CD4-positive, CD25-positive, alpha-beta regulatory T cell (primary cell): ENCODE measurements around the gene NUBP2. TPM values are rescaled to one million over a fixed set of nuclear protein-coding genes. Genes with fewer than 3 reads are reported as not detected.

ENCODE experiments used
- ATAC-seq, 2 donors: fragments of 150-1000 bp; cut with Tn5 transposase; one replicate each; pipeline ENCODE4 v1.10.0; 2021; ENCODE audit warnings: low read depth in 2 of 2, moderate number of reproducible peaks in 2 of 2, moderate library complexity in 1 of 2
- DNase-seq, 3 donors: peaks; one replicate each; pipeline versions ENCODE4 v3.0.0 to v3.0.0-alpha.2; 2012 to 2022; ENCODE audit warnings: mixed read lengths in 1 of 3
- H3K27ac ChIP-seq: one replicate; pipeline ENCODE4 v1.7.0; 2013; ENCODE audit warnings: mild to moderate bottlenecking, low read length; ENCODE audit not compliant: insufficient read depth, poor library complexity, severe bottlenecking
- H3K27me3 ChIP-seq: one replicate; pipeline ENCODE4 v1.7.0; 2013; ENCODE audit warnings: low read length; ENCODE audit not compliant: control insufficient read depth, insufficient read depth
- H3K36me3 ChIP-seq: one replicate; pipeline ENCODE4 v1.7.0; 2013; ENCODE audit warnings: mild to moderate bottlenecking, low read length, moderate library complexity; ENCODE audit not compliant: control insufficient read depth, insufficient read depth
- H3K4me1 ChIP-seq: 2 replicates; pipeline ENCODE4 v1.7.0; 2013; ENCODE audit warnings: mild to moderate bottlenecking, low read length; ENCODE audit not compliant: insufficient read depth, control insufficient read depth, poor library complexity, severe bottlenecking
- H3K4me3 ChIP-seq: one replicate; pipeline ENCODE4 v1.7.0; 2013; ENCODE audit warnings: low read depth, mild to moderate bottlenecking, low read length, moderate library complexity
- H3K9me3 ChIP-seq, 2 experiments: 1 replicate in 1 of 2; 2 replicates in 1 of 2; pipeline ENCODE4 v1.7.0; 2013; ENCODE audit warnings: low read length in 2 of 2, mild to moderate bottlenecking in 1 of 2, moderate library complexity in 1 of 2; ENCODE audit not compliant: control insufficient read depth in 2 of 2
- H3K27ac Mint-ChIP-seq, 3 donors: one replicate each; pipeline ENCODE4 v1.8.0; 2020 to 2022; ENCODE audit warnings: mild to moderate bottlenecking in 3 of 3, mixed read lengths in 3 of 3, moderate library complexity in 2 of 3
- H3K27me3 Mint-ChIP-seq: one replicate; pipeline ENCODE4 v1.8.0; 2022; ENCODE audit warnings: mild to moderate bottlenecking, mixed read lengths
- H3K36me3 Mint-ChIP-seq: one replicate; pipeline ENCODE4 v1.8.0; 2020; ENCODE audit warnings: mixed read lengths
- H3K4me1 Mint-ChIP-seq, 4 donors: one replicate each; pipeline ENCODE4 v1.8.0; 2020 to 2022; ENCODE audit warnings: mixed read lengths in 4 of 4, mild to moderate bottlenecking in 1 of 4
- H3K4me3 Mint-ChIP-seq, 4 donors: one replicate each; pipeline ENCODE4 v1.8.0; 2020 to 2022; ENCODE audit warnings: mild to moderate bottlenecking in 4 of 4, mixed read lengths in 4 of 4, moderate library complexity in 3 of 4
- H3K9me3 Mint-ChIP-seq, 7 donors: one replicate each; pipeline ENCODE4 v1.8.0; 2020 to 2022; ENCODE audit warnings: mixed read lengths in 7 of 7, mild to moderate bottlenecking in 3 of 7, moderate library complexity in 2 of 7
- polyA plus RNA-seq, 4 donors: library from polyadenylated mRNA; unstranded; fragments of 300-500 nt; fragmentation: Illumina TruSeq; gene quantifications; one replicate each; pipeline ENCODE4 v1.2.3, GENCODE V29; 2021
- total RNA-seq: library from RNA; stranded (reverse); gene quantifications from one replicate; pipeline ENCODE4 v1.2.3, GENCODE V29; 2022

The NUBP2 gene
- total and polyA plus RNA-seq, 5 donors from 2014 or later, result 41.6 to 104 (median 95.3) TPM

DNA sequence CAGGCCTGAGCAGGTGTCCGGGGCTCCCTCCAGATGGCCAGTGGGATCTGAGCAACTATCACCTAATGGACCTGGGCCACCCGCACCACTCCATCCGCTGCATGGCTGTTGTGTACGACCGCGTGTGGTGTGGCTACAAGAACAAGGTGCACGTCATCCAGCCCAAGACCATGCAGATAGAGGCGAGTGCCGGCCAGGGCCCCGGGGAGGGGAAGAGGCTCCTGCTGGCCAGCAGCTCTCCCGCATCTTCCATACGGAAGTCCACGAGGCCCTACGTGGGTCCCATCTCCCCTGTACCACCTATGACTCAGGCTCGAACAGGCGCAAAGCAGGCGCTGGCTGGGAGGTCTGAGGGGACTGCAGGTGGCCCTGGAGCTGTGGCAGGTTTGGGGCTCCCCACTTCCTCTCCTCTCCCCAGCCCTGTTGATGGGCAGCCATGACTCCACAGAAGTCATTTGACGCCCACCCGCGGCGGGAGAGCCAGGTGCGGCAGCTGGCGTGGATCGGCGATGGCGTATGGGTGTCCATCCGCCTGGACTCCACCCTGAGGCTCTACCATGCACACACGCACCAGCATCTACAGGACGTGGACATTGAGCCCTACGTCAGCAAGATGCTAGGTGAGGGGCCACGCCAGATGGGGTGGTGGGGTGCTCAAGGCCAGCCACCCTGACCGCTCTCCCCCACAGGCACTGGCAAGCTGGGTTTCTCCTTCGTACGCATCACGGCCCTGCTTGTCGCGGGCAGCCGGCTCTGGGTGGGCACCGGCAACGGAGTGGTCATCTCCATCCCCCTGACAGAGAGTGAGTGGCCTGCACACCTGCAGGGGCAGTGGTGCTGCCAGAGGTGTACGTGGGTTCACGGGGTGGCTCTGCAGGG, 15.4 kb upstream of the NUBP2 start:
- Histone ChIP-seq H3K4me3 (no peak overlapping the region), H3K27ac (no peak overlapping the region), H3K27me3 (no peaks in the 10 kb centered on the region), H3K4me1 (peaks cover 22% of the 10 kb centered on the region), H3K9me3 (no peaks in the 10 kb centered on the region), H3K36me3 (peaks cover 16% of the 10 kb centered on the region)
- Mint-ChIP-seq H3K27me3 (no peaks in the 10 kb centered on the region), H3K36me3 (peaks cover 3% of the 10 kb centered on the region), H3K4me1 (peaks cover 0 to 10% (median 1%) of the 10 kb centered on the region in 4 donors), H3K4me3 (peak overlapping the region in 1 of 4 donors; percentile 27), H3K27ac (no peak overlapping the region), H3K9me3 (no peaks in the 10 kb centered on the region)
- DNase-seq (no peak), ATAC-seq (no peak)

DNA sequence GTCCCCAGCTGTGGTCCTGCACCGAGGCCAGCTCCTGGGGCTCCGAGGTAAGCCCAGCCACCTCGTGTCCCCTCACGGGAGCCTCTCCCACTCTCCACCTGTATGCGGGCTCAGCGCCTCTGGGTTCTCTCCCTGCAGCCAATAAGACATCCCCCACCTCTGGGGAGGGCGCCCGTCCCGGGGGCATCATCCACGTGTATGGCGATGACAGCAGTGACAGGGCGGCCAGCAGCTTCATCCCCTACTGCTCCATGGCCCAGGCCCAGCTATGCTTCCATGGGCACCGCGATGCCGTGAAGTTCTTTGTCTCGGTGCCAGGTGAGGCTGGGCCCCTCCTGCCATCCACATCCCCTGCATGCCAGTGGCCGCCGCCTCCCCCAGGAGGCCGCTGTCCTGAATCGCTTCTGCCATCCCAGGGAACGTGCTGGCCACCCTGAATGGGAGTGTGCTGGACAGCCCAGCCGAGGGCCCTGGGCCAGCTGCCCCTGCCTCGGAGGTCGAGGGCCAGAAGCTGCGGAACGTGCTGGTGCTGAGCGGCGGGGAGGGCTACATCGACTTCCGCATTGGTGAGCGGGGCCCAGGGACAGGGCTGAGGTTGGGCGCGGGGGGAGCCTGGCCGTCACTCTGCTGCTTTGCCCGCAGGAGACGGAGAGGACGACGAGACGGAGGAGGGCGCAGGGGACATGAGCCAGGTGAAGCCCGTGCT, 14.5 kb upstream of the NUBP2 start:
- H3K27ac ChIP-seq, result no peak overlapping the region
- Mint-ChIP-seq H3K9me3 (no peaks in the 10 kb centered on the region), H3K27ac (no peak overlapping the region), H3K27me3 (no peaks in the 10 kb centered on the region), H3K36me3 (peaks cover 3% of the 10 kb centered on the region), H3K4me1 (peaks cover 0 to 11% (median 1%) of the 10 kb centered on the region in 4 donors), H3K4me3 (peak overlapping the region in 1 of 4 donors; percentile 31)
- peaks cover 16% of the 10 kb centered on the region for H3K36me3 ChIP-seq
- H3K4me1 ChIP-seq, result peaks cover 25% of the 10 kb centered on the region
- no peaks in the 10 kb centered on the region for H3K27me3 ChIP-seq
- no peak overlapping the region for H3K4me3 ChIP-seq
- DNase-seq (no peak), ATAC-seq (no peak)
- no peaks in the 10 kb centered on the region for H3K9me3 ChIP-seq

DNA sequence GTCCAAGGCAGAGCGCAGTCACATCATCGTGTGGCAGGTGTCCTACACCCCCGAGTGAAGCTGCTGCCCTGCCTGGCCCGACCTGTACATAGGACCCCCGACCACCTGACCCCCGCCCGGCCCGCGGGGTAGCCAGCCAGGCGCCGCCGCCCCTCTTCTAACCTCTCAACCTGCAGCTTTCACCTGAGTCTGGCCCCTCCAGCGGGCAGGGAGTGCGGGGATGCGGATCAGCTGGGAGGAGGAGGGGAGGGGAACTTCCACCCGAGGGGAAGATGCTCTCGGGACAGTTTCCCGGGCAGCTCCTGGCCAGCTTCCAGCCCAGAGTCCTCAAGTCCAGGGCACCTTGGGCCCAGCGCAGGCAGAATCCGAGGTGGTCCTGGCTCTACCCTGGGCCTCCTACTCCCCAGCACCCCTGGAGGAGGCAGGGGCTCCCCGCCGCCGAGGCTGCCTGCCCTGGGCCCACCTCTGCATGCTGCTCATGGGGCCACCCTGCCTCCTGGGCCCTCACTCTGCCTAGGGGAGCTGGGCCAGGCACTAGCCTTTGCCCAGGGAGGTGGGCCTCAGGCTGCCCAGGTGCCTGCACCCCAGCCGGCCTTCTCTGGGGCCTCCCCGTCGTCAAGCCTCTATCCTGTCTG, 13.9 kb upstream of the NUBP2 start:
- Mint-ChIP-seq H3K27ac (no peak overlapping the region), H3K27me3 (no peaks in the 10 kb centered on the region), H3K9me3 (no peaks in the 10 kb centered on the region), H3K36me3 (peaks cover 3% of the 10 kb centered on the region), H3K4me1 (peaks cover 0 to 13% (median 1%) of the 10 kb centered on the region in 4 donors), H3K4me3 (peak overlapping the region in 1 of 4 donors; percentile 39)
- no peak overlapping the region for H3K4me3 ChIP-seq
- H3K36me3 ChIP-seq, result peaks cover 16% of the 10 kb centered on the region
- DNase-seq (no peak), ATAC-seq (no peak)
- H3K9me3 ChIP-seq, result no peaks in the 10 kb centered on the region
- no peak overlapping the region for H3K27ac ChIP-seq
- no peaks in the 10 kb centered on the region for H3K27me3 ChIP-seq
- H3K4me1 ChIP-seq, result peaks cover 30% of the 10 kb centered on the region

DNA sequence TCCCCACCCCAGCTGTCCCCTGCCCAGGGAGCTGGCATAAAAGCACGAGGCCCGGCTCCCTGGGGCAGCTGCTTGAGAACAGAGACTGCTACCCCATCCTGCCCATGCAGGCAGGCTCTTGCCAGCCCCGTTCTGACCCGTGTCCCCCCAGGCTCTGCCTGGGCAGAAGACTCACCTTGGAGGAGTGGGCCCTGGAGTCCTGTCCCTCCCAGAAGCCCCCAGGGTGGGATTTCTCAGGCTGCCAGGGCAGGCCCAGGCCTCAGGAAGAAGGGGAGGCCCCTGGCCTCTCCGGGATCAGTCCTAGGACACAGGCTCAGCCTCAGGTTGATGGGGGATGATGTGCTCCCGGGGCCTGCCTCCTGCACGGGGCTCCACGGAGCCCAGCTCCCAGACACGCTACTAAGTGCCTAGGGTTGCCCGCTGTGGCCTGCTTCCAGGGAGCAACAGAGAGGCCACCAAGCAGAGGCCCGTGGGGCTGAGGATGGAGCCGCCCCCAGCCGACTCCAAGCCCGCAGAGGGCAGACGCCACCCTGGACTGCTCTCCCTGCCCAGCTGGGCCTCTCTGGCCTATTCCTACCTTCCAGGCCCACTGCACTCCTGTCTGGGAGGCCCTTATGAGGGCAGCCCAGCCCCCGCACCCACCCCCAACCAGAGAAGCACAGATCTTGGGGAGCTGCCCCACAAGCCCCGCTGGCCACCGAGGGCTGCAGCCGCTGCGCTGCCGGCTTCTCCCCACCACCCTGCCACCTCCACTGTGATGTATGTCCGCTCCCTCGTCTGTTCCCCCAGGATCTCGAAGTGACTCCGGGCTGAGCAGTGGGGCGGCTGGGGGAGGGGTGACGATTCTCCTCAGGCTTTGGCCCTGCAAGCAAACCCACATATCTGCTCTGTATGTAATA, 13.1 kb upstream of the NUBP2 start:
- Histone ChIP-seq H3K36me3 (peaks cover 11% of the 10 kb centered on the region), H3K9me3 (no peaks in the 10 kb centered on the region), H3K4me3 (no peak overlapping the region), H3K4me1 (peaks cover 38% of the 10 kb centered on the region), H3K27ac (peak overlapping the region; percentile 69), H3K27me3 (no peaks in the 10 kb centered on the region)
- no peak for DNase-seq
- peak overlapping the region; percentile 77 to 86 (median 85) for H3K4me3 Mint-ChIP-seq
- H3K36me3 Mint-ChIP-seq, result peaks cover 3% of the 10 kb centered on the region
- no peaks in the 10 kb centered on the region for H3K9me3 Mint-ChIP-seq
- peak overlapping the region in 1 of 3 donors; percentile 52 for H3K27ac Mint-ChIP-seq
- no peak for ATAC-seq
- H3K27me3 Mint-ChIP-seq, result no peaks in the 10 kb centered on the region
- H3K4me1 Mint-ChIP-seq, result peaks cover 0 to 15% (median 1%) of the 10 kb centered on the region in 4 donors

GRCh38 chr16:1770328-1771187, 12.2 kb upstream of the NUBP2 start:
- H3K4me3 Mint-ChIP-seq, result peak overlapping the region; percentile 85 to 89 (median 86)
- Histone ChIP-seq H3K9me3 (no peaks in the 10 kb centered on the region), H3K4me1 (peaks cover 46% of the 10 kb centered on the region), H3K4me3 (no peak overlapping the region), H3K27me3 (no peaks in the 10 kb centered on the region), H3K36me3 (peaks cover 7% of the 10 kb centered on the region), H3K27ac (peak overlapping the region; percentile 69)
- peak in 1 of 2 donors; percentile 4 for ATAC-seq
- peaks cover 3% of the 10 kb centered on the region for H3K36me3 Mint-ChIP-seq
- peak; percentile 20 to 32 (median 31) for DNase-seq
- no peaks in the 10 kb centered on the region for H3K27me3 Mint-ChIP-seq
- peak overlapping the region in 2 of 3 donors; percentile 52 to 71 for H3K27ac Mint-ChIP-seq
- no peaks in the 10 kb centered on the region for H3K9me3 Mint-ChIP-seq
- peaks cover 0 to 17% (median 1%) of the 10 kb centered on the region in 4 donors for H3K4me1 Mint-ChIP-seq

GRCh38 chr16:1771188-1771863, 11.4 kb upstream of the NUBP2 start, which contains the start of gene NME3:
NME3 (minus strand) TSS chr16:1771543; CDS start chr16:1771534, 9 bp downstream.
- Mint-ChIP-seq H3K9me3 (no peaks in the 10 kb centered on the region), H3K27ac (peak within 1 kb of the TSS; percentile 85 to 97 (median 97)), H3K36me3 (peaks cover 3% of the 10 kb centered on the region), H3K4me1 (peaks cover 0 to 18% (median 1%) of the 10 kb centered on the region in 4 donors), H3K27me3 (no peaks in the 10 kb centered on the region), H3K4me3 (peak within 1 kb of the TSS; percentile 89 to 98 (median 97))
- no peaks in the 10 kb centered on the region for H3K27me3 ChIP-seq
- peak within 1 kb of the TSS; percentile 85 for H3K27ac ChIP-seq
- H3K4me3 ChIP-seq, result peak within 1 kb of the TSS; percentile 77
- peak; percentile 64 to 76 (median 73) for DNase-seq
- H3K4me1 ChIP-seq, result peaks cover 46% of the 10 kb centered on the region
- H3K36me3 ChIP-seq, result peaks cover 2% of the 10 kb centered on the region
- peak; percentile 56 to 58 for ATAC-seq
- no peaks in the 10 kb centered on the region for H3K9me3 ChIP-seq
